Activated T-cell treated with anti-CD3 and anti-CD28 coated beads, Interleukin-2, amount 50 U/mL, for 72 hours (primary cell): ENCODE results near the gene NUDT4. TPM values are rescaled to one million over a fixed set of nuclear protein-coding genes. Genes with fewer than 3 reads are reported as not detected.
A peak's percentile ranks its signal among the peaks of the same experiment; 100 is the strongest.
"Not testable (repeated sequence)": the region's sequence is repeated elsewhere in the genome, so short reads cannot be mapped to it uniquely, and the experiment has no call there.

Source experiments
- ATAC-seq, 2 donors: fragments of 150-1000 bp; cut with Tn5 transposase; replicated peaks in 1 of 2; 2 replicates each; pipeline ENCODE4 v1.10.0; 2021; ENCODE audit warnings: moderate library complexity in 2 of 2, mild to moderate bottlenecking in 1 of 2
- DNase-seq, 2 donors: peaks; one replicate each; pipeline ENCODE4 v3.0.0; 2021 to 2022; ENCODE audit warnings: mixed read lengths in 1 of 2
- H3K27ac Mint-ChIP-seq: one replicate; pipeline ENCODE4 v1.8.0; 2022; ENCODE audit warnings: mild to moderate bottlenecking, moderate library complexity, mixed read lengths
- H3K27me3 Mint-ChIP-seq: one replicate; pipeline ENCODE4 v1.8.0; 2022; ENCODE audit warnings: low read depth, mixed read lengths
- H3K36me3 Mint-ChIP-seq, 2 donors: one replicate each; pipeline ENCODE4 v1.8.0; 2022; ENCODE audit warnings: mixed read lengths in 2 of 2, mild to moderate bottlenecking in 1 of 2; ENCODE audit not compliant: insufficient read depth in 2 of 2
- H3K4me1 Mint-ChIP-seq: one replicate; pipeline ENCODE4 v1.8.0; 2022; ENCODE audit warnings: low read depth, mixed read lengths
- H3K4me3 Mint-ChIP-seq, 2 donors: one replicate each; pipeline ENCODE4 v1.8.0; 2022; ENCODE audit warnings: mild to moderate bottlenecking in 2 of 2, mixed read lengths in 2 of 2, moderate library complexity in 2 of 2
- H3K9me3 Mint-ChIP-seq, 2 donors: one replicate each; pipeline ENCODE4 v1.8.0; 2022; ENCODE audit warnings: mixed read lengths in 2 of 2
- total RNA-seq, 2 donors: library from RNA; stranded (reverse); gene quantifications; one replicate each; pipeline ENCODE4 v1.2.3, GENCODE V29; 2022

The NUDT4 gene
- total RNA-seq, 2 donors from 2014 or later = 72.0 to 93.4 TPM

- not testable (repeated sequence) for ATAC-seq, H3K9me3 Mint-ChIP-seq, DNase-seq, H3K27me3 Mint-ChIP-seq, H3K4me3 Mint-ChIP-seq
- peak overlapping the region; percentile 74 for H3K27ac Mint-ChIP-seq
- peaks cover 6 to 19% of the 10 kb centered on the region in 2 donors for H3K36me3 Mint-ChIP-seq
- H3K4me1 Mint-ChIP-seq = peaks cover 72% of the 10 kb centered on the region
These were observed 33.3 kb downstream of the NUDT4 start for GRCh38 chr12:93411060-93411459.

- DNase-seq, H3K9me3 Mint-ChIP-seq, ATAC-seq, H3K27me3 Mint-ChIP-seq: not testable (repeated sequence)
- peak overlapping the region in 1 of 2 donors; percentile 8 for H3K4me3 Mint-ChIP-seq
- H3K4me1 Mint-ChIP-seq = peaks cover 80% of the 10 kb centered on the region
- peak overlapping the region; percentile 60 for H3K27ac Mint-ChIP-seq
- peaks cover 4 to 19% of the 10 kb centered on the region in 2 donors for H3K36me3 Mint-ChIP-seq
These were observed 34.7 kb downstream of the NUDT4 start for GRCh38 chr12:93412396-93412795.

GRCh38 chr12:93413064-93413463 lies 35.3 kb downstream of the NUDT4 start:
- DNase-seq (no peak), ATAC-seq (no peak)
- Mint-ChIP-seq H3K36me3 (peaks cover 4 to 19% of the 10 kb centered on the region in 2 donors), H3K9me3 (peaks cover 0 to 3% of the 10 kb centered on the region in 2 donors), H3K27me3 (no peaks in the 10 kb centered on the region), H3K4me1 (peaks cover 77% of the 10 kb centered on the region), H3K4me3 (no peak overlapping the region), H3K27ac (peak overlapping the region; percentile 39)

GRCh38 chr12:93415723-93416464 lies 38.2 kb downstream of the NUDT4 start:
- H3K27me3 Mint-ChIP-seq = no peaks in the 10 kb centered on the region
- DNase-seq = no peak
- H3K4me3 Mint-ChIP-seq = peak overlapping the region; percentile 46 to 74
- peaks cover 0 to 3% of the 10 kb centered on the region in 2 donors for H3K9me3 Mint-ChIP-seq
- peaks cover 85% of the 10 kb centered on the region for H3K4me1 Mint-ChIP-seq
- peak; percentile 33 to 39 for ATAC-seq
- H3K27ac Mint-ChIP-seq = peak overlapping the region; percentile 96
- H3K36me3 Mint-ChIP-seq = peaks cover 4 to 10% of the 10 kb centered on the region in 2 donors

GRCh38 chr12:93417967-93418480 lies 40.3 kb downstream of the NUDT4 start:
- H3K27ac Mint-ChIP-seq = no peak overlapping the region
- ATAC-seq = no peak
- H3K27me3 Mint-ChIP-seq = no peaks in the 10 kb centered on the region
- peaks cover 90% of the 10 kb centered on the region for H3K4me1 Mint-ChIP-seq
- H3K36me3 Mint-ChIP-seq = peaks cover 2 to 5% of the 10 kb centered on the region in 2 donors
- no peaks in the 10 kb centered on the region for H3K9me3 Mint-ChIP-seq
- DNase-seq = no peak
- no peak overlapping the region for H3K4me3 Mint-ChIP-seq

GRCh38 chr12:93419388-93420034 lies 41.8 kb downstream of the NUDT4 start:
- peak in 1 of 2 donors; percentile 28 for ATAC-seq
- Mint-ChIP-seq H3K9me3 (no peaks in the 10 kb centered on the region), H3K36me3 (peaks cover under 1 to 2% of the 10 kb centered on the region in 2 donors), H3K27me3 (no peaks in the 10 kb centered on the region), H3K4me1 (peaks cover 90% of the 10 kb centered on the region), H3K27ac (peak overlapping the region; percentile 85), H3K4me3 (peak overlapping the region in 1 of 2 donors; percentile 88)
- no peak for DNase-seq

- Mint-ChIP-seq H3K4me1 (peaks cover 90% of the 10 kb centered on the region), H3K9me3 (no peaks in the 10 kb centered on the region), H3K27ac (peak overlapping the region; percentile 17), H3K4me3 (peak overlapping the region in 1 of 2 donors; percentile 18), H3K36me3 (no peaks in the 10 kb centered on the region), H3K27me3 (no peaks in the 10 kb centered on the region)
- ATAC-seq (no peak), DNase-seq (no peak)
These were observed 44.3 kb downstream of the NUDT4 start for GRCh38 chr12:93422050-93422449.

- no peak for DNase-seq
- no peak for ATAC-seq
- H3K9me3 Mint-ChIP-seq = no peaks in the 10 kb centered on the region
- peaks cover 93% of the 10 kb centered on the region for H3K4me1 Mint-ChIP-seq
- peak overlapping the region; percentile 44 for H3K27ac Mint-ChIP-seq
- H3K27me3 Mint-ChIP-seq = no peaks in the 10 kb centered on the region
- H3K4me3 Mint-ChIP-seq = peak overlapping the region; percentile 17 to 61
- H3K36me3 Mint-ChIP-seq = no peaks in the 10 kb centered on the region
These were observed 48.1 kb downstream of the NUDT4 start for GRCh38 chr12:93425736-93426411.

- no peaks in the 10 kb centered on the region for H3K27me3 Mint-ChIP-seq
- no peak for DNase-seq
- H3K4me3 Mint-ChIP-seq = peak overlapping the region; percentile 17 to 61
- no peak overlapping the region for H3K27ac Mint-ChIP-seq
- H3K36me3 Mint-ChIP-seq = no peaks in the 10 kb centered on the region
- ATAC-seq = peak; percentile 63 to 71
- peaks cover 92% of the 10 kb centered on the region for H3K4me1 Mint-ChIP-seq
- no peaks in the 10 kb centered on the region for H3K9me3 Mint-ChIP-seq
These were observed 48.7 kb downstream of the NUDT4 start for GRCh38 chr12:93426412-93426805.

- Mint-ChIP-seq H3K27me3 (no peaks in the 10 kb centered on the region), H3K27ac (peak overlapping the region; percentile 48), H3K4me1 (peaks cover 90% of the 10 kb centered on the region), H3K9me3 (no peaks in the 10 kb centered on the region), H3K36me3 (peaks cover 0 to 4% of the 10 kb centered on the region in 2 donors), H3K4me3 (peak overlapping the region; percentile 13 to 53)
- ATAC-seq = no peak
- DNase-seq = no peak
These were observed 50.2 kb downstream of the NUDT4 start for GRCh38 chr12:93427779-93428564.

- no peak for ATAC-seq
- no peak overlapping the region for H3K4me3 Mint-ChIP-seq
- no peaks in the 10 kb centered on the region for H3K9me3 Mint-ChIP-seq
- H3K36me3 Mint-ChIP-seq = peaks cover 0 to 4% of the 10 kb centered on the region in 2 donors
- H3K27me3 Mint-ChIP-seq = no peaks in the 10 kb centered on the region
- H3K27ac Mint-ChIP-seq = peak overlapping the region; percentile 79
- no peak for DNase-seq
- peaks cover 92% of the 10 kb centered on the region for H3K4me1 Mint-ChIP-seq
These were observed 51.7 kb downstream of the NUDT4 start for GRCh38 chr12:93429448-93429847.

GRCh38 chr12:93429852-93430251 lies 52.1 kb downstream of the NUDT4 start:
- Mint-ChIP-seq H3K27ac (peak overlapping the region; percentile 82), H3K27me3 (no peaks in the 10 kb centered on the region), H3K4me1 (peaks cover 91% of the 10 kb centered on the region), H3K9me3 (no peaks in the 10 kb centered on the region), H3K4me3 (peak overlapping the region in 1 of 2 donors; percentile 23), H3K36me3 (peaks cover 0 to 4% of the 10 kb centered on the region in 2 donors)
- DNase-seq (no peak), ATAC-seq (no peak)
